Fibroblast of lung (primary cell): ENCODE results near the gene COMTD1.

ENCODE experiments used
- EZH2 ChIP-seq: IDR thresholded peaks from 2 replicates; pipeline ENCODE4 v1.5.1; 2012; ENCODE audit warnings: low read length, control low read depth, mild to moderate bottlenecking; ENCODE audit errors: missing control alignments
- TF ChIP-seq, protein P1 (sequence below), 2 donors: IDR thresholded peaks in 1 of 2; conservative IDR thresholded peaks in 1 of 2; 1 replicate in 1 of 2; 2 replicates in 1 of 2; pipeline ENCODE4 v1.5.1; 2011 to 2012; ENCODE audit warnings: low read length in 2 of 2, control low read depth in 1 of 2, inconsistent platforms in 1 of 2, low read depth in 1 of 2, mild to moderate bottlenecking in 1 of 2

DNA sequence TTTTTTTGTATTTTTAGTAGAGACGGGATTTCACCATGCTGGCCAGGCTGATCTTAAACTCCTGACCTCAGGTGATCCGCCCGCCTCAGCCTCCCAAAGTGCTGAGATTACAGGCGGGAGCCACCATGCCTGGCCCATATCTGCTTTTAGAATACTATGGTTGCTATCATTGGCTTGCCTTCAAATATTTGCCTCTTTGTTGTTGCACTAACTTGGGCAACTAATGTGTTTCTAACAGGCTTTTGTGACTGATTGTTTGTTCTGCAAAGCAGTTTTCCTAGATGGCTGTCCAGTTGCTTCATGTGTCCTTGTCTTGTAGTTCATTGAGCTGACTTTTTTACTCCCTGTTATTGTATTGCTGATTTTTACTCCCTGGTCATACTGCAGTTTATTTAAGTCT, 15.5 kb downstream of the COMTD1 start:
- TF ChIP-seq, protein P1, sequence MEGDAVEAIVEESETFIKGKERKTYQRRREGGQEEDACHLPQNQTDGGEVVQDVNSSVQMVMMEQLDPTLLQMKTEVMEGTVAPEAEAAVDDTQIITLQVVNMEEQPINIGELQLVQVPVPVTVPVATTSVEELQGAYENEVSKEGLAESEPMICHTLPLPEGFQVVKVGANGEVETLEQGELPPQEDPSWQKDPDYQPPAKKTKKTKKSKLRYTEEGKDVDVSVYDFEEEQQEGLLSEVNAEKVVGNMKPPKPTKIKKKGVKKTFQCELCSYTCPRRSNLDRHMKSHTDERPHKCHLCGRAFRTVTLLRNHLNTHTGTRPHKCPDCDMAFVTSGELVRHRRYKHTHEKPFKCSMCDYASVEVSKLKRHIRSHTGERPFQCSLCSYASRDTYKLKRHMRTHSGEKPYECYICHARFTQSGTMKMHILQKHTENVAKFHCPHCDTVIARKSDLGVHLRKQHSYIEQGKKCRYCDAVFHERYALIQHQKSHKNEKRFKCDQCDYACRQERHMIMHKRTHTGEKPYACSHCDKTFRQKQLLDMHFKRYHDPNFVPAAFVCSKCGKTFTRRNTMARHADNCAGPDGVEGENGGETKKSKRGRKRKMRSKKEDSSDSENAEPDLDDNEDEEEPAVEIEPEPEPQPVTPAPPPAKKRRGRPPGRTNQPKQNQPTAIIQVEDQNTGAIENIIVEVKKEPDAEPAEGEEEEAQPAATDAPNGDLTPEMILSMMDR (conservative IDR thresholded peaks at IDR 0.05 in 1 of 2, IDR thresholded peaks at IDR 0.05 in 1 of 2; ENCODE audit: low read depth in 1 of 2, low read length in 2 of 2), result no peak
- TF ChIP-seq EZH2, result no peak
